HepG2 (cell line): ENCODE results near the gene SETD7. TPM values are rescaled to one million over a fixed set of nuclear protein-coding genes. Genes with fewer than 3 reads are reported as not detected.

Experiments
- EP300 ChIP-seq, 3 experiments: sonication (generic) in 1 of 3; formaldehyde crosslinking in 1 of 3; IDR thresholded peaks; 2 replicates each; pipeline versions ENCODE4 v1.5.1 to v1.6.1; 2011 to 2020; ENCODE audit warnings: low read depth in 2 of 3, low read length in 2 of 3, borderline replicate concordance in 1 of 3, improper control_type of control experiment in 1 of 3, mild to moderate bottlenecking in 1 of 3, missing genetic modification reagents in 1 of 3, moderate library complexity in 1 of 3
- MXD4 ChIP-seq: IDR thresholded peaks from 2 replicates; pipeline ENCODE4 v1.6.1; 2016; ENCODE audit warnings: mild to moderate bottlenecking, missing biosample characterization, missing genetic modification reagents
- NFAT5 ChIP-seq: sonication (generic); formaldehyde crosslinking; IDR thresholded peaks from 2 replicates; pipeline ENCODE4 v1.4.0; 2020; ENCODE audit warnings: missing genetic modification reagents
- NFE2 ChIP-seq: sonication (generic); formaldehyde crosslinking; IDR thresholded peaks from 2 replicates; pipeline ENCODE4 v1.4.0; 2020; ENCODE audit warnings: missing genetic modification reagents
- NR2F1 ChIP-seq, 2 experiments: fragments of 450-650 bp in 1 of 2; formaldehyde crosslinking in 1 of 2; IDR thresholded peaks; 2 replicates each; pipeline versions ENCODE4 v1.5.0 to v1.6.1; 2016 to 2020; ENCODE audit warnings: mild to moderate bottlenecking in 1 of 2, missing compliant biosample characterization in 1 of 2, missing genetic modification reagents in 1 of 2, moderate library complexity in 1 of 2
- PBX2 ChIP-seq: IDR thresholded peaks from 2 replicates; pipeline ENCODE4 v1.6.1; 2016; ENCODE audit warnings: control low read depth
- POGZ ChIP-seq: sonication (generic); formaldehyde crosslinking; IDR thresholded peaks from 2 replicates; pipeline ENCODE4 v1.4.0; 2020; ENCODE audit warnings: mild to moderate bottlenecking, missing genetic modification reagents
- ZBTB2 ChIP-seq: sonication (generic); formaldehyde crosslinking; IDR thresholded peaks from 2 replicates; pipeline ENCODE4 v1.8.0; 2022; ENCODE audit warnings: low read depth, missing genetic modification reagents
- ZBTB40 ChIP-seq, 2 experiments: fragments of 450-650 bp in 1 of 2; sonication (generic) in 1 of 2; formaldehyde crosslinking in 1 of 2; IDR thresholded peaks; 2 replicates each; pipeline versions ENCODE4 v1.6.1 to v1.8.0; 2016 to 2022; ENCODE audit warnings: antibody characterized with exemption in 1 of 2, mild to moderate bottlenecking in 1 of 2, missing genetic modification reagents in 1 of 2
- ZC3H4 ChIP-seq: sonication (generic); formaldehyde crosslinking; IDR thresholded peaks from 2 replicates; pipeline ENCODE4 v1.4.0; 2020; ENCODE audit warnings: missing genetic modification reagents, borderline replicate concordance
- ZNF124 ChIP-seq: sonication (generic); formaldehyde crosslinking; IDR thresholded peaks from 2 replicates; pipeline ENCODE4 v1.4.0; 2020; ENCODE audit warnings: missing genetic modification reagents
- ZNF510 ChIP-seq: sonication (generic); formaldehyde crosslinking; IDR thresholded peaks from 2 replicates; pipeline ENCODE4 v1.4.0; 2020; ENCODE audit warnings: low read depth, mild to moderate bottlenecking, missing genetic modification reagents
- polyA plus RNA-seq, 8 experiments: library from polyadenylated mRNA; depleted of rRNA in 3 of 8; stranded (reverse) in 7 of 8; unstranded in 1 of 8; fragments of >200 nt; fragmentation: Illumina TruSeq in 4 of 8; extraction: Trizol in 4 of 8; gene quantifications; 2 replicates each; pipeline versions ENCODE4 v1.2.1 to v1.2.3, GENCODE V29; 2011 to 2016; ENCODE audit warnings: low read depth in 4 of 8, missing spikeins in 1 of 8, mixed read lengths in 1 of 8; ENCODE audit not compliant: insufficient read depth in 1 of 8
- total RNA-seq, 5 experiments: library from RNA; depleted of rRNA; stranded (reverse); fragments of >200 nt; fragmentation: Illumina TruSeq; extraction: Trizol; gene quantifications; 2 replicates each; pipeline ENCODE4 v1.2.3, GENCODE V29; 2016; ENCODE audit warnings: low read depth in 1 of 5

SETD7 gene
- total and polyA plus RNA-seq, 2 of the 13 experiments (the other 11 are each of a cell fraction or from before 2014, with no cell fraction given) = 0.08 to 0.22 TPM

GRCh38 chr4:139453041-139453370 is 103.0 kb downstream of the SETD7 start (continued):
- TF ChIP-seq ZBTB40 (IDR thresholded peaks at IDR 0.05) = no peak
- no peak for TF ChIP-seq ZBTB40 (CRISPR knock-in tag; IDR thresholded peaks at IDR 0.05)
- no peak for TF ChIP-seq POGZ (CRISPR knock-in tag)
- no peak for TF ChIP-seq ZBTB2 (CRISPR knock-in tag)
- no peak for TF ChIP-seq PBX2 (CRISPR knock-in tag)
- no peak for TF ChIP-seq ZNF510 (CRISPR knock-in tag)
- TF ChIP-seq EP300 (IDR thresholded peaks at IDR 0.05; ENCODE audit: low read depth in 2 of 2, low read length in 2 of 2) = no peak
- no peak for TF ChIP-seq EP300 (CRISPR knock-in tag; IDR thresholded peaks at IDR 0.05; ENCODE audit: borderline replicate concordance)
- no peak for TF ChIP-seq ZC3H4 (CRISPR knock-in tag)
- TF ChIP-seq NR2F1 (CRISPR knock-in tag; IDR thresholded peaks at IDR 0.05) = no peak
- no peak for TF ChIP-seq MXD4
- TF ChIP-seq ZNF124 (CRISPR knock-in tag) = no peak
- TF ChIP-seq NFAT5 (CRISPR knock-in tag) = no peak
- no peak for TF ChIP-seq NFE2 (CRISPR knock-in tag)
